ENCODE data around the gene DMRTA2.

DMRTA2 gene

GRCh38 chr1:50422675-50422945, 633 bp downstream of the DMRTA2 start:
- no peak overlapping the region for H3K27ac ChIP-seq
- TF ChIP-seq ZFX (IDR thresholded peaks at IDR 0.05) = no peak
- no peak for TF ChIP-seq CTCF (conservative IDR thresholded peaks at IDR 0.05)

- no peak overlapping the region for H3K27ac ChIP-seq
- TF ChIP-seq ZFX (IDR thresholded peaks at IDR 0.05) (no peak), CTCF (conservative IDR thresholded peaks at IDR 0.05) (no peak)
These were observed 1.2 kb downstream of the DMRTA2 start for GRCh38 chr1:50421768-50422674.

GRCh38 chr1:50421366-50421748, 1.9 kb downstream of the DMRTA2 start:
- TF ChIP-seq CTCF (conservative IDR thresholded peaks at IDR 0.05) (no peak), ZFX (IDR thresholded peaks at IDR 0.05) (no peak)
- H3K27ac ChIP-seq = no peak overlapping the region

- TF ChIP-seq CTCF (conservative IDR thresholded peaks at IDR 0.05) (no peak), ZFX (IDR thresholded peaks at IDR 0.05) (no peak)
- no peak overlapping the region for H3K27ac ChIP-seq
These were observed 2.4 kb downstream of the DMRTA2 start for GRCh38 chr1:50420689-50421365.

GRCh38 chr1:50419907-50420677, 3.2 kb downstream of the DMRTA2 start:
- H3K27ac ChIP-seq = no peak overlapping the region
- TF ChIP-seq ZFX (IDR thresholded peaks at IDR 0.05) = no peak
- TF ChIP-seq CTCF (conservative IDR thresholded peaks at IDR 0.05) = no peak

GRCh38 chr1:50419192-50419906, 3.9 kb downstream of the DMRTA2 start:
- H3K27ac ChIP-seq = no peak overlapping the region
- TF ChIP-seq ZFX (IDR thresholded peaks at IDR 0.05) = no peak
- TF ChIP-seq CTCF (conservative IDR thresholded peaks at IDR 0.05) = no peak

Data from C4-2B (cell line).